Naive thymus-derived CD4-positive, alpha-beta T cell (primary cell): ENCODE measurements around the gene PARD3B. TPM values are rescaled to one million over a fixed set of nuclear protein-coding genes. Genes with fewer than 3 reads are reported as not detected.

Experiments
- ATAC-seq: fragments of 150-1000 bp; cut with Tn5 transposase; 2 replicates; pipeline ENCODE4 v1.10.0; 2021; ENCODE audit warnings: mild to moderate bottlenecking, moderate library complexity
- CTCF ChIA-PET: fragments of 350-600 bp; sonication (Branson Sonifier 250); formaldehyde crosslinking; loops from one replicate; lab custom pipeline; 2021; ENCODE audit warnings: antibody characterized with exemption; lab: Charles Lee
- POLR2A ChIA-PET: fragments of 350-600 bp; sonication (Branson Sonifier 250); formaldehyde crosslinking; loops from one replicate; lab custom pipeline; 2021; ENCODE audit warnings: antibody characterized with exemption, inconsistent platforms; lab: Charles Lee
- DNase-seq, 9 donors: peaks; one replicate each; pipeline versions ENCODE4 v3.0.0 to v3.0.0-alpha.2; 2020 to 2022; ENCODE audit warnings: mixed read lengths in 1 of 9
- H3K27ac ChIP-seq: one replicate; pipeline ENCODE4 v1.7.0; 2013; ENCODE audit warnings: mild to moderate bottlenecking, low read depth, low read length, moderate library complexity
- H3K27me3 ChIP-seq, 2 donors: one replicate each; pipeline ENCODE4 v1.7.0; 2013; ENCODE audit warnings: low read length in 2 of 2, mild to moderate bottlenecking in 2 of 2, moderate library complexity in 2 of 2; ENCODE audit not compliant: control insufficient read depth in 2 of 2, insufficient read depth in 2 of 2
- H3K36me3 ChIP-seq, 3 experiments: 1 replicate in 2 of 3; 2 replicates in 1 of 3; pipeline ENCODE4 v1.7.0; 2013; ENCODE audit warnings: low read length in 3 of 3, mild to moderate bottlenecking in 3 of 3, moderate library complexity in 1 of 3; ENCODE audit not compliant: insufficient read depth in 3 of 3, control insufficient read depth in 2 of 3
- H3K4me1 ChIP-seq, 2 donors: one replicate each; pipeline ENCODE4 v1.7.0; 2013; ENCODE audit warnings: low read length in 2 of 2, mild to moderate bottlenecking in 2 of 2, moderate library complexity in 1 of 2; ENCODE audit not compliant: control insufficient read depth in 2 of 2, insufficient read depth in 2 of 2
- H3K4me3 ChIP-seq: 2 replicates; pipeline ENCODE4 v1.7.0; 2013; ENCODE audit warnings: mild to moderate bottlenecking, low read length
- H3K9me3 ChIP-seq, 3 experiments: 1 replicate in 2 of 3; 2 replicates in 1 of 3; pipeline ENCODE4 v1.7.0; 2013; ENCODE audit warnings: low read length in 3 of 3; ENCODE audit not compliant: control insufficient read depth in 2 of 3
- H3K27ac Mint-ChIP-seq, 9 donors: one replicate each; pipeline ENCODE4 v1.8.0; 2020 to 2022; ENCODE audit warnings: mixed read lengths in 9 of 9, mild to moderate bottlenecking in 8 of 9, moderate library complexity in 5 of 9, inconsistent platforms in 2 of 9
- H3K27me3 Mint-ChIP-seq, 5 donors: one replicate each; pipeline ENCODE4 v1.8.0; 2021 to 2022; ENCODE audit warnings: mixed read lengths in 5 of 5, mild to moderate bottlenecking in 1 of 5
- H3K36me3 Mint-ChIP-seq, 5 donors: one replicate each; pipeline ENCODE4 v1.8.0; 2020 to 2022; ENCODE audit warnings: mixed read lengths in 5 of 5, mild to moderate bottlenecking in 3 of 5, inconsistent platforms in 1 of 5
- H3K4me1 Mint-ChIP-seq, 7 donors: one replicate each; pipeline ENCODE4 v1.8.0; 2020 to 2022; ENCODE audit warnings: mixed read lengths in 7 of 7, mild to moderate bottlenecking in 3 of 7, inconsistent platforms in 1 of 7
- H3K4me3 Mint-ChIP-seq, 10 donors: one replicate each; pipeline ENCODE4 v1.8.0; 2020 to 2022; ENCODE audit warnings: mild to moderate bottlenecking in 10 of 10, mixed read lengths in 10 of 10, moderate library complexity in 6 of 10, inconsistent platforms in 2 of 10
- H3K9me3 Mint-ChIP-seq, 11 donors: one replicate each; pipeline ENCODE4 v1.8.0; 2020 to 2022; ENCODE audit warnings: mixed read lengths in 11 of 11, mild to moderate bottlenecking in 4 of 11, inconsistent platforms in 1 of 11, moderate library complexity in 1 of 11
- intact Hi-C, 2 donors: fragments of 100-400 bp; cut with micrococcal nuclease; formaldehyde crosslinking; loops; one replicate each; pipeline ENCODE4 v1.15.1; 2023
- polyA plus RNA-seq, 2 donors: library from polyadenylated mRNA; unstranded; fragments of 300-500 nt; fragmentation: Illumina TruSeq; gene quantifications; one replicate each; pipeline ENCODE4 v1.2.3, GENCODE V29; 2021
- total RNA-seq, 6 experiments: library from RNA in 5 of 6; stranded (reverse) in 5 of 6; gene quantifications; 1 replicate in 5 of 6; 2 replicates in 1 of 6; pipeline ENCODE4 v1.2.3 and lab custom pipeline; 2021 to 2026

PARD3B gene
- total and polyA plus RNA-seq, 7 experiments from 2014 or later = 0.22 to 4.0 (median 0.87) TPM

DNA sequence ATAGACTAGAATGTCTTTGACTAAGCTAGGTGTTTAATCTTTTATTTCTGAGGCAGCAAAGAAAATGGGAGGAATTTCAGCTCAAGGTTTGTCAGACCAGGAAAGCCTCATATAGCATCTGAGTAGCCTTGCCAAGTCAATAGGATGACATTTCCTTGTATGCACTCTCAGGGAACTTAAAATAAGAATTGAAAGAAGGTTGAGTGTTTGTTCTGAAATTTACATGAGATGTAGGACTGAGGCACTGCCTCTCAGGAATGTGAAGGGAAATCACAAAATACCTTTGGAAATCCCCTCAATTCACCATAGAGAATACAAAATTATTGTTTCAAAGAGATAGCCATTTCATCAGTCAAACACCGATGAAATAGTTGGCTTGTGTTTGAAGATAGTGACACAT, 745.0 kb downstream of the PARD3B start:
- Mint-ChIP-seq H3K4me1 (peaks cover 0 to 3% (median 0%) of the 10 kb centered on the region in 7 donors), H3K27me3 (peaks cover 0 to 1% (median 0%) of the 10 kb centered on the region in 5 donors), H3K27ac (no peak overlapping the region), H3K36me3 (no peaks in the 10 kb centered on the region), H3K4me3 (no peak overlapping the region), H3K9me3 (peaks cover 0 to 8% (median 0%) of the 10 kb centered on the region in 11 donors)
- Histone ChIP-seq H3K36me3 (no peaks in the 10 kb centered on the region), H3K9me3 (no peaks in the 10 kb centered on the region), H3K27ac (no peak overlapping the region), H3K4me1 (no peaks in the 10 kb centered on the region), H3K27me3 (no peaks in the 10 kb centered on the region), H3K4me3 (no peak overlapping the region)
- intact Hi-C loops = no loop called here
- ATAC-seq = no peak
- ChIA-PET CTCF (no interaction called here), POLR2A (interaction anchor here (0.6 kb wide), 1 partner anchor 320 kb away, joined by 3 read pairs; no protein-coding TSS in a partner anchor)
- DNase-seq = no peak

DNA sequence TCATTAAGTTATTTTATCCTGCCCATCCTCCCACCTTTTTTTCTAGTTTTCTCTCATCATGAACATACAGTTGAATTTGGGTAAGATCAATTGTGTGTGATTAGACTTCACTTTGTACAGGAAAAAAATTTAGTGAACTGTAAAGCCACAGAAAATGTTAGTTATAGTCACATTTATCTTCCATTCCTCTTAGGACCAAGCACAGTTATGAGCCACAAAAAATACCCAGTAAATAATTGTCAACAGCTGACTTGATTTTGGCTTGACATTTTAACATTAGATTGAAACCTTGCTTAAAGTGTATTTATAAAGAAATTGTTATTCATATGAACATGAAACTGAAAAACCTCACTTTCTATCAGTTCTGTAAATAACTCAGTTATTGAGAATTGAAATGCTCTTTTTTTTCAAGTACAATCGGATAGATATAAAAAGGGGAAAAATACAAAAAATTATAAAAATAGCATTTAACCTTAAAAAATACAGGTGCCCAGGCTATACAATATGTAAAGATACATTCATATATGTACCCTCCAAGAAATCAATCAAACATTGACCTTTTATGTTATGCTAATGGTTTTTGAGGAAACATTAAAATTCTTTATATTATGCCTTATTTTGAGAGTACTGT, 747.5 kb downstream of the PARD3B start:
- Histone ChIP-seq H3K27ac (no peak overlapping the region), H3K4me3 (no peak overlapping the region), H3K27me3 (no peaks in the 10 kb centered on the region), H3K9me3 (no peaks in the 10 kb centered on the region), H3K4me1 (no peaks in the 10 kb centered on the region), H3K36me3 (no peaks in the 10 kb centered on the region)
- DNase-seq = no peak
- no peak for ATAC-seq
- H3K36me3 Mint-ChIP-seq = no peaks in the 10 kb centered on the region
- peaks cover 0 to 11% (median 0%) of the 10 kb centered on the region in 5 donors for H3K27me3 Mint-ChIP-seq
- H3K4me3 Mint-ChIP-seq = no peak overlapping the region
- intact Hi-C loops = no loop called here
- H3K27ac Mint-ChIP-seq = peak overlapping the region in 1 of 9 donors; percentile 13
- ChIA-PET POLR2A (no interaction called here), CTCF (no interaction called here)
- H3K9me3 Mint-ChIP-seq = peaks cover 0 to 8% (median 0%) of the 10 kb centered on the region in 11 donors
- peaks cover 0 to 3% (median 0%) of the 10 kb centered on the region in 7 donors for H3K4me1 Mint-ChIP-seq

DNA sequence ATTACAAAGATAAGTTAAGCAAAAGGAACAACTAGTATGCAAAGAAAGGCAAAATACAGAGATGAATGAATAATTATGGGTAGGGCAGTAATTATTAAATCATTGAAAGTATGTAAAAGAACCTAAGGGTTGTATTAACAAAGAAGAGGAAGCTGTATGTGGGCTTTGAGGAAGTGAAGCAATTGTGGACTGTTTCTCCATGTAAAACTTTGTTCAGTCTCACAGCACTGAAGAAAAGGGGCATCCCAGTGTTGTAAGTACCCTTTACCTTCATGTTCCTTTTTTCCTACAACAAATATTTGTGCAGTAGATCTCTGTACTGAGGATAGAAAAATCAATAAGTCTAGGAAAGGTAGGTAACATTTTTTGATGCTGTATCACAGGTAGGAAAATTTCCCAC, 748.3 kb downstream of the PARD3B start:
- ChIA-PET CTCF (no interaction called here), POLR2A (no interaction called here)
- no peak overlapping the region for H3K27ac ChIP-seq
- H3K36me3 Mint-ChIP-seq = no peaks in the 10 kb centered on the region
- no peaks in the 10 kb centered on the region for H3K27me3 ChIP-seq
- no peaks in the 10 kb centered on the region for H3K36me3 ChIP-seq
- H3K9me3 ChIP-seq = no peaks in the 10 kb centered on the region
- no peak overlapping the region for H3K27ac Mint-ChIP-seq
- ATAC-seq = peak; percentile 42
- H3K9me3 Mint-ChIP-seq = peaks cover 0 to 8% (median 0%) of the 10 kb centered on the region in 11 donors
- peaks cover 0 to 3% (median 0%) of the 10 kb centered on the region in 7 donors for H3K4me1 Mint-ChIP-seq
- peaks cover 0 to 16% (median 0%) of the 10 kb centered on the region in 5 donors for H3K27me3 Mint-ChIP-seq
- no peak overlapping the region for H3K4me3 Mint-ChIP-seq
- no peaks in the 10 kb centered on the region for H3K4me1 ChIP-seq
- intact Hi-C loops = no loop called here
- no peak overlapping the region for H3K4me3 ChIP-seq
- DNase-seq = no peak

DNA sequence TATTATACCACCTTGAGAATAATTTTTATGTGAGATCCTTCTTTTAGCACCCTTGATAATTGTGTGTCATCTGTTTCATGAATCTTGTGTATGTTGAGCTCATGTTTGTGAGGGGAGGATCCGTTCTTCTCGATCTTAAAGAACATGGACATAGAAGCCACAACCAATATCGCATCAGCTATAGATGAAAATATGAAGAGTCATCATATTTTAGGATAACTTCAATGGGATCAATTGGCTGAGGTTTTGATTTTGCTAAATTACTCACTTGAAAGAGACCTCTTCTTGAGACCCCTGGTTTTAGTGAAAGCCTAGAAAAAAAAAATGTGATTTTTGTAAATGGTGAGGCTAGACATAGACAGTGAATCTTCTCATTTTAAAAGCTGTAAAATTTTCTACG, 751.7 kb downstream of the PARD3B start:
- peaks cover 0 to 10% (median 6%) of the 10 kb centered on the region in 7 donors for H3K4me1 Mint-ChIP-seq
- H3K4me3 Mint-ChIP-seq = no peak overlapping the region
- H3K36me3 ChIP-seq = no peaks in the 10 kb centered on the region
- no peaks in the 10 kb centered on the region for H3K27me3 ChIP-seq
- POLR2A ChIA-PET = no interaction called here
- H3K27ac Mint-ChIP-seq = no peak overlapping the region
- no peak for DNase-seq
- H3K36me3 Mint-ChIP-seq = peaks cover 0 to 3% (median 0%) of the 10 kb centered on the region in 5 donors
- no peak overlapping the region for H3K4me3 ChIP-seq
- no peaks in the 10 kb centered on the region for H3K9me3 Mint-ChIP-seq
- H3K4me1 ChIP-seq = no peaks in the 10 kb centered on the region
- H3K27me3 Mint-ChIP-seq = peaks cover 0 to 16% (median 0%) of the 10 kb centered on the region in 5 donors
- H3K27ac ChIP-seq = no peak overlapping the region
- ATAC-seq = no peak
- CTCF ChIA-PET = no interaction called here
- intact Hi-C loops = no loop called here
- H3K9me3 ChIP-seq = no peaks in the 10 kb centered on the region

DNA sequence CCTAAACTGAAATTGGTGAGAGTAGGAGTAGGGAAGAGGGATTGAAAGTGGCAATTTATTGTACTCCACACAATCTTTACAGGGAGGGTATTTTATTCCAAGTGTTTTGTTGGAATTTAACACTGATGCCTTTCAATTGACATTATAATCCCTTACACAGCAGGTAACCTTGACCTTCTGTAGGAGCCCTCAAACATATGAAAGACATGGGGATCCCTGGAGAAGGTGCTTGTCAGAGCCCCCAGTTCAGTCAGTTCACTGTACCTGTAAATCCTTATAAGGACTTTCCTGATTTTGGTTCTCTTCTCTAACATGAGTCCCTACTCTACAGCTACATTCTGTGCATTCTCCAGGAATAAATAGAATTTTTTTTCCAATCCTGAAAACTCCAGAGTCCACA, 752.1 kb downstream of the PARD3B start:
- H3K4me3 Mint-ChIP-seq = no peak overlapping the region
- intact Hi-C loops = no loop called here
- Histone ChIP-seq H3K4me1 (no peaks in the 10 kb centered on the region), H3K27ac (no peak overlapping the region), H3K9me3 (no peaks in the 10 kb centered on the region), H3K36me3 (no peaks in the 10 kb centered on the region), H3K4me3 (no peak overlapping the region), H3K27me3 (no peaks in the 10 kb centered on the region)
- ChIA-PET POLR2A (no interaction called here), CTCF (no interaction called here)
- H3K36me3 Mint-ChIP-seq = peaks cover 0 to 3% (median 0%) of the 10 kb centered on the region in 5 donors
- peaks cover 0 to 16% (median 0%) of the 10 kb centered on the region in 5 donors for H3K27me3 Mint-ChIP-seq
- H3K27ac Mint-ChIP-seq = no peak overlapping the region
- ATAC-seq (no peak), DNase-seq (no peak)
- peaks cover 0 to 10% (median 6%) of the 10 kb centered on the region in 7 donors for H3K4me1 Mint-ChIP-seq
- H3K9me3 Mint-ChIP-seq = no peaks in the 10 kb centered on the region

DNA sequence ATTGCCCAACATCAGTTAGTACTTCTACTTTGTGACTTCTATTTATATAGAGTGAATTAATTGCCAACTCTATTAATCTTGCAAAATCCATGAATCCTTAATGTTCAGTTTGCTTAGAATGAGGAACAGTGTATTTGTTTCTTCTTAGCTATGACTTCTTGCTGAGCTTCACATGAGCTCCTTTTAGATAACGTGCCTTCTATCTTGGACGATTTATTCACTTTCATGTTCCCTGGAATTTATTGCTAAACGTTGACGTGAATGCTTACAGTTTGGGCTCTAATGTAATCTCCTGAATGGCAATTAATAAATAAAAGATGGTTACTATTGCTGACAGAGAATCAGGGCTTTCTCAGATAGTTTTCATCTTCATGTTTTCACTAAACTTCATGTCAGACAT, 752.6 kb downstream of the PARD3B start:
- no peak for ATAC-seq
- no peaks in the 10 kb centered on the region for H3K27me3 ChIP-seq
- no peak for DNase-seq
- no peak overlapping the region for H3K27ac ChIP-seq
- H3K4me1 ChIP-seq = no peaks in the 10 kb centered on the region
- POLR2A ChIA-PET = no interaction called here
- H3K27me3 Mint-ChIP-seq = peaks cover 0 to 16% (median 0%) of the 10 kb centered on the region in 5 donors
- H3K9me3 ChIP-seq = no peaks in the 10 kb centered on the region
- H3K4me3 ChIP-seq = no peak overlapping the region
- H3K4me3 Mint-ChIP-seq = no peak overlapping the region
- H3K4me1 Mint-ChIP-seq = peaks cover 0 to 10% (median 6%) of the 10 kb centered on the region in 7 donors
- H3K27ac Mint-ChIP-seq = no peak overlapping the region
- H3K36me3 ChIP-seq = no peaks in the 10 kb centered on the region
- intact Hi-C loops = no loop called here
- H3K36me3 Mint-ChIP-seq = peaks cover 0 to 3% (median 0%) of the 10 kb centered on the region in 5 donors
- CTCF ChIA-PET = no interaction called here
- H3K9me3 Mint-ChIP-seq = no peaks in the 10 kb centered on the region

DNA sequence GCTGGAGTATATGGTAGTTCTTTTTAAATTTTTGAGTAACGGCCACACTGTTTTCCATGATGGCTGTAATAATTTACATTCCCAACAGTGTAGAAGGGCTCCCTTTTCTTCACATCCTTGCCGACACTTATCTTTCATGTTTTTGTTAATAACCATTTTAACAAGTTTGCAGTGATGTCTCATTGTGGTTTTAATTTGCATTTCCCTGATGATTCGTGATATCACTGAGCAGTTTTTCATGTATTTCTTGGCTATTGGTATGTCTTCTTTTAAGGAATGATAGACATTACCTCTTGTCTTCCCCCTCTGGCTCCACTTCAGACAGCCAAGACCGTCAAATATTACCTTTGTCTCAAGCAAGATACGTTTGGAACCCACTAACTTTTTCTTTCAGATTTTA, 765.9 kb downstream of the PARD3B start:
- ChIA-PET CTCF (interaction anchor here (0.6 kb wide), 1 partner anchor 11 kb away, joined by 3 read pairs; no protein-coding TSS in a partner anchor), POLR2A (no interaction called here)
- intact Hi-C loops = no loop called here
- H3K36me3 ChIP-seq = no peaks in the 10 kb centered on the region
- H3K27ac Mint-ChIP-seq = no peak overlapping the region
- peaks cover 0 to 2% (median 0%) of the 10 kb centered on the region in 7 donors for H3K4me1 Mint-ChIP-seq
- no peak for ATAC-seq
- H3K36me3 Mint-ChIP-seq = no peaks in the 10 kb centered on the region
- H3K27me3 ChIP-seq = no peaks in the 10 kb centered on the region
- no peak overlapping the region for H3K27ac ChIP-seq
- H3K4me3 ChIP-seq = no peak overlapping the region
- H3K9me3 ChIP-seq = no peaks in the 10 kb centered on the region
- DNase-seq = no peak
- H3K27me3 Mint-ChIP-seq = no peaks in the 10 kb centered on the region
- no peaks in the 10 kb centered on the region for H3K4me1 ChIP-seq
- peaks cover 0 to 5% (median 0%) of the 10 kb centered on the region in 11 donors for H3K9me3 Mint-ChIP-seq
- no peak overlapping the region for H3K4me3 Mint-ChIP-seq
